Neural progenitor cell (in vitro differentiated cells): ENCODE data around the gene LRBA. TPM values are rescaled to one million over a fixed set of nuclear protein-coding genes. Genes with fewer than 3 reads are reported as not detected.

Experiments used
- DNase-seq: peaks from one replicate; pipeline ENCODE4 v3.0.0-alpha.2; 2016; ENCODE audit warnings: low spot score
- H2AFZ ChIP-seq: fragments of 200-600 bp; sonication (generic); replicated peaks from 2 replicates; pipeline ENCODE4 v1.6.1; 2016; ENCODE audit warnings: antibody characterized with exemption
- H3F3A ChIP-seq: fragments of 200-600 bp; sonication (generic); 2 replicates; pipeline ENCODE4 v1.6.1; 2016; ENCODE audit warnings: antibody characterized with exemption, low read depth
- H3K27ac ChIP-seq: fragments of 200-600 bp; sonication (generic); 2 replicates; pipeline ENCODE4 v1.5.1; 2016; ENCODE audit warnings: mild to moderate bottlenecking
- H3K27me3 ChIP-seq: fragments of 200-600 bp; sonication (generic); 2 replicates; pipeline ENCODE4 v1.6.1; 2016; ENCODE audit warnings: mild to moderate bottlenecking, moderate library complexity
- H3K36me3 ChIP-seq: fragments of 200-600 bp; sonication (generic); 2 replicates; pipeline ENCODE4 v1.5.1; 2016
- H3K4me1 ChIP-seq: fragments of 200-600 bp; sonication (generic); 2 replicates; pipeline ENCODE4 v1.6.1; 2016; ENCODE audit warnings: mixed run types
- H3K4me2 ChIP-seq: fragments of 200-600 bp; sonication (generic); 2 replicates; pipeline ENCODE4 v1.6.1; 2016
- H3K4me3 ChIP-seq: fragments of 200-600 bp; sonication (generic); 2 replicates; pipeline ENCODE4 v1.5.1; 2016
- H3K79me2 ChIP-seq: fragments of 200-600 bp; sonication (generic); 2 replicates; pipeline ENCODE4 v1.6.1; 2016; ENCODE audit warnings: low read depth
- H3K9ac ChIP-seq: fragments of 200-600 bp; sonication (generic); 2 replicates; pipeline ENCODE4 v1.6.1; 2016
- H3K9me3 ChIP-seq: fragments of 200-600 bp; sonication (generic); 2 replicates; pipeline ENCODE4 v1.5.1; 2016; ENCODE audit warnings: low read depth
- H4K20me1 ChIP-seq: fragments of 200-600 bp; sonication (generic); 2 replicates; pipeline ENCODE4 v1.6.1; 2016; ENCODE audit warnings: low read depth
- H3K27ac Mint-ChIP-seq: 3 replicates; pipeline ENCODE4 v1.8.0; 2021; ENCODE audit warnings: mixed read lengths
- H3K27me3 Mint-ChIP-seq: 2 replicates; pipeline ENCODE4 v1.8.0; 2022; ENCODE audit warnings: low read depth, mild to moderate bottlenecking, inconsistent platforms, moderate library complexity, mixed read lengths; ENCODE audit not compliant: insufficient read depth
- H3K36me3 Mint-ChIP-seq: 3 replicates; pipeline ENCODE4 v1.8.0; 2021; ENCODE audit warnings: mixed read lengths
- H3K4me1 Mint-ChIP-seq: 3 replicates; pipeline ENCODE4 v1.8.0; 2021; ENCODE audit warnings: mixed read lengths
- H3K4me3 Mint-ChIP-seq: 3 replicates; pipeline ENCODE4 v1.8.0; 2021; ENCODE audit warnings: mild to moderate bottlenecking, moderate library complexity, mixed read lengths
- H3K9me3 Mint-ChIP-seq: 3 replicates; pipeline ENCODE4 v1.8.0; 2020; ENCODE audit warnings: mixed read lengths
- CTCF ChIP-seq: fragments of 200-600 bp; sonication (generic); IDR thresholded peaks from 2 replicates; pipeline ENCODE4 v1.5.1; 2017; ENCODE audit warnings: antibody characterized with exemption, mild to moderate bottlenecking
- EZH2 ChIP-seq: fragments of 200-600 bp; sonication (generic); IDR thresholded peaks from 2 replicates; pipeline ENCODE4 v1.6.1; 2017; ENCODE audit warnings: antibody characterized with exemption, mild to moderate bottlenecking, moderate library complexity
- EZH2phosphoT487 ChIP-seq: fragments of 200-600 bp; sonication (generic); IDR thresholded peaks from 2 replicates; pipeline ENCODE4 v1.6.1; 2017; ENCODE audit warnings: antibody characterized with exemption
- total RNA-seq: library from RNA; depleted of rRNA; stranded (reverse); fragments of >200 nt; gene quantifications from 2 replicates; pipeline ENCODE4 v1.2.3, GENCODE V29; 2015; ENCODE audit warnings: low replicate concordance

Gene LRBA
- total RNA-seq, 1 donor from 2014 or later, result 111 TPM

DNA sequence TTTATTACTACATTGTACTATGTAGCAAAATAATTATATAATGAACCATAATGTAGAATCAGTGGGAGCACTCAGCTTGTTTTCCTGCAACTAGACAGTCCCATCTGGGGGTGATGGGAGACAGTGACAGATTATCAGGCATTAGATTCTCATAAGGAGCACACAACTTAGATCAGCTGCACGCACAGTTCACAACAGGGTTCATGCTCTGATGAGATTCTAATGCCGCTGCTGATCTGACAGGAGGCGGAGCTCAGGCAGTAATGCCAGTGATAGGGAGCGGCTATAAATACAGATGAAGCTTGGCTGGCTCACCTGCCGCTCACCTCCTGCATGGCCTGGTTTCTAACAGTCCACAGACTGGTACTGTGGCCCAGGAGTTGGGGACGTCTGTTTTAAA, 233.9 kb downstream of the LRBA start:
- no peak overlapping the region for H3K9ac ChIP-seq
- no peak overlapping the region for H3K27ac Mint-ChIP-seq
- no peaks in the 10 kb centered on the region for H3K27me3 ChIP-seq
- no peak overlapping the region for H3K4me3 ChIP-seq
- H4K20me1 ChIP-seq, result no peaks in the 10 kb centered on the region
- no peak overlapping the region for H3K4me3 Mint-ChIP-seq
- H3K9me3 Mint-ChIP-seq, result no peaks in the 10 kb centered on the region
- H2AFZ ChIP-seq, result no peak overlapping the region
- H3K36me3 ChIP-seq, result no peaks in the 10 kb centered on the region
- no peak for TF ChIP-seq EZH2
- no peak for TF ChIP-seq EZH2phosphoT487
- no peak for TF ChIP-seq CTCF
- H3K9me3 ChIP-seq, result no peaks in the 10 kb centered on the region
- no peak overlapping the region for H3K27ac ChIP-seq
- no peaks in the 10 kb centered on the region for H3K79me2 ChIP-seq
- no peak overlapping the region for H3K4me2 ChIP-seq
- peaks cover 18% of the 10 kb centered on the region for H3K4me1 Mint-ChIP-seq
- peaks cover 19% of the 10 kb centered on the region for H3F3A ChIP-seq
- H3K36me3 Mint-ChIP-seq, result no peaks in the 10 kb centered on the region
- no peaks in the 10 kb centered on the region for H3K27me3 Mint-ChIP-seq
- no peak for DNase-seq
- peaks cover 17% of the 10 kb centered on the region for H3K4me1 ChIP-seq

DNA sequence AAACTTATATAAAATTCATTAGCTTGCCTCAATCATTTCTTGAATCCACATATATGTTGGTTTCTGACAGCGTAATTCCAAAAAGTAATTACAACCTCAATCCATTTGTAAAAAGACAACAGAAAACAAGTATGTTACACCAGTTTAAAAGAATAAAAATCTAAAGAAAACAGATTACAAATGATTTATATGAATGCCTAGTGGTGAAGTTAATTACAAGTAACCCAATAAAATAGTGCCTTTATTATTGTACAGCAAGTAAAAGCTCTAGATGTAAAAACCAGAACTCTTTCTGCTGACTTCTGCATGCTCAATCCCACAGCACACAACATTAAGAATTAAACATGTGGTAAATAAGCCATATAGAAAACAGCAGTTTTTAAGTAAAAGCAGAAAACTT, 235.4 kb downstream of the LRBA start:
- no peak for DNase-seq
- Mint-ChIP-seq H3K27me3 (no peaks in the 10 kb centered on the region), H3K4me3 (no peak overlapping the region), H3K4me1 (peaks cover 15% of the 10 kb centered on the region), H3K27ac (no peak overlapping the region), H3K36me3 (no peaks in the 10 kb centered on the region), H3K9me3 (no peaks in the 10 kb centered on the region)
- Histone ChIP-seq H2AFZ (no peak overlapping the region), H3K27ac (no peak overlapping the region), H3K4me3 (no peak overlapping the region), H3K4me2 (no peak overlapping the region), H3K79me2 (no peaks in the 10 kb centered on the region), H3K4me1 (peaks cover 17% of the 10 kb centered on the region), H3K9me3 (no peaks in the 10 kb centered on the region), H3F3A (peaks cover 19% of the 10 kb centered on the region), H3K36me3 (no peaks in the 10 kb centered on the region), H3K27me3 (no peaks in the 10 kb centered on the region), H4K20me1 (no peaks in the 10 kb centered on the region), H3K9ac (no peak overlapping the region)
- TF ChIP-seq CTCF (no peak), EZH2phosphoT487 (no peak), EZH2 (no peak)

- Histone ChIP-seq H2AFZ (no peak overlapping the region), H3K27ac (no peak overlapping the region), H3K9ac (no peak overlapping the region), H3K9me3 (no peaks in the 10 kb centered on the region), H3K4me2 (no peak overlapping the region), H4K20me1 (no peaks in the 10 kb centered on the region), H3K79me2 (no peaks in the 10 kb centered on the region), H3F3A (no peaks in the 10 kb centered on the region), H3K4me3 (no peak overlapping the region), H3K27me3 (no peaks in the 10 kb centered on the region), H3K36me3 (no peaks in the 10 kb centered on the region), H3K4me1 (peaks cover 9% of the 10 kb centered on the region)
- H3K27ac Mint-ChIP-seq, result no peak overlapping the region
- no peak for TF ChIP-seq CTCF
- TF ChIP-seq EZH2, result no peak
- TF ChIP-seq EZH2phosphoT487, result no peak
- H3K27me3 Mint-ChIP-seq, result no peaks in the 10 kb centered on the region
- H3K36me3 Mint-ChIP-seq, result peaks cover 3% of the 10 kb centered on the region
- no peak overlapping the region for H3K4me3 Mint-ChIP-seq
- no peaks in the 10 kb centered on the region for H3K9me3 Mint-ChIP-seq
- peaks cover 6% of the 10 kb centered on the region for H3K4me1 Mint-ChIP-seq
- no peak for DNase-seq
Observed at GRCh38 chr4:150773729-150774449, 241.2 kb downstream of the LRBA start.
